GM19395 (cell line): ENCODE data around the gene RAB44.
A peak's percentile ranks its signal among the peaks of the same experiment; 100 is the strongest.

Experiments
- ATAC-seq: cut with Tn5 transposase; IDR thresholded peaks from one replicate; pipeline ENCODE4 v1.9.1; 2021; ENCODE audit warnings: mild to moderate bottlenecking, moderate library complexity; ENCODE audit not compliant: unreplicated experiment

The RAB44 gene

DNA sequence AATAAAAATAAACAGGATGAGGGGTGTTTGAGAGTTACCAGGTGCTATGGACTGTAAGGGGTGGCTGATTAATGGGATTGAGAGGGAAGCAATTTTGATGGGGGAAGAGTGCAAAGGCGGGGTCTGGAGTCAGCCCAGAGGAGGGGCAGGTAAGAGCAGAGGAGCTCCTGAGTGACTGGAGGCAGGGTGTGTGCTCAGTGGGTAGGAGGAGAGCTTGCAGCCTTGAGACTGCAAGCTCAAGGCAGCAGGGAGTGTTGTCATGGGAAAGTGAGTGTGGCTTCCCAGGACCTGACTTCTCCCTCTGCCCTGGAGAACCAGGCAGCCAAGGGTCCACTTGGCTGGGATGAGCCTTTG is 54.2 kb downstream of the RAB44 start:
- no peak for ATAC-seq

DNA sequence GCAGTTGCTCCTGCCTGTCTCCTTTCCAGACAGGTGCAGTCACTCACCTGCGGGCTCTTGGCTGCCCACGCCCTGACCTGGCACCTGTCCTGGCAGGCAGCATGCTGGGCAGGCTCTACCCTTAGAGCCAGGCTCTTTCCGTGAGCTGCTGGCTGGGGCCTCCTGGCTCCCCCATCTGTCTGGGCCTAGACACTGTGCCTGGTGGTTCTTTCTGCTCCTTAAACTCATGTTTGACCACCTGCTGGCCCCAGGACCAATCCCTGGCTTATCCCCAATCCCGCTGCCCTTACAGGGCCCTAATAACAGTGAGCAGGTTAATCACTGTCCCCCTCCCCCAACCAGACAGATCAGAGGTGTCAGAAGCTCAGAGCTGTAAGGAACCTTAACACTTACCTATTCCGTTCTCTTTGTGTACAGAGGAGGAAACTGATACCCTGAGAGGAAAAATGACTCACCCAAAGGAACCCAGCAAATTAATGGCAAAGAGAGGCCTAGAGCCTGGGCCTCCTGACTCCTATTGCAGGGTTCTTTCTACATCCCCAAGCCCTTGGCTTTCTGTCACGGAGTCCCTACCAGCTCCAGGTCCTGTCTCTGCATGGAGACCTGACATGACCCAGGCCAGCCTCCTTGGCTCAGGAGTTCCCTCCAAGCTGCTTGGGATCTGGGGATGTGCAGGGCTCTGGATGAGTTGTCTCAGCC is 54.7 kb downstream of the RAB44 start:
- no peak for ATAC-seq

DNA sequence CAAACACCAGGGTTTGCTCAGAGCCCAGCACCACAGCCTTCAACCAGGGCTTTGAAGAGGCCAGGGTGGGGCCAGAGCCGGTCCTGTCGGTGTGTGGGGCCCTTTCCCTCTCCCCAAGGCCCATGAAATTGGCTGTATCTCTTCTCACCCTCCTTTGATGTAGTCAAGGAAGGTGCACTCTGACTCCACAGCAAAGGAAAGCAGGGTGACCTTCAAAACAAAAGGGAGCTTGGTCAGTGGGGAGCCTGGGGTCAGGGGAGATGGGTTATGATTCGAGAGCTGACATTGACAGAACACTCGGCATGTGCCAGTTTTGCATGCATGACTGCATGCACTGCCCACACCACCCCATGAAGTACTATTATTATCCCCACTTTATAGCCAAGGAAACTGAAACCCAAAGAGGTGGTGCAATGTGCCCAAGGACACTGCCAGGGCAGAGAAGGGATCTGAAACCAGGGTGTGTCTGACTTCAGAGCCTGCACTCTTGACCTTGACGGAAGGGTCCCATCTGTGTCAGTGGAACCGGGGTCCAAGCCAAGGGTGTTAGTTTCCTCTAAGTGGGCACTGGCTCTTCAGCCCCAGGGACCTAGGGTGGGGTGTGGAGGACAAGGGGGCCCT is 55.4 kb downstream of the RAB44 start:
- ATAC-seq = no peak

DNA sequence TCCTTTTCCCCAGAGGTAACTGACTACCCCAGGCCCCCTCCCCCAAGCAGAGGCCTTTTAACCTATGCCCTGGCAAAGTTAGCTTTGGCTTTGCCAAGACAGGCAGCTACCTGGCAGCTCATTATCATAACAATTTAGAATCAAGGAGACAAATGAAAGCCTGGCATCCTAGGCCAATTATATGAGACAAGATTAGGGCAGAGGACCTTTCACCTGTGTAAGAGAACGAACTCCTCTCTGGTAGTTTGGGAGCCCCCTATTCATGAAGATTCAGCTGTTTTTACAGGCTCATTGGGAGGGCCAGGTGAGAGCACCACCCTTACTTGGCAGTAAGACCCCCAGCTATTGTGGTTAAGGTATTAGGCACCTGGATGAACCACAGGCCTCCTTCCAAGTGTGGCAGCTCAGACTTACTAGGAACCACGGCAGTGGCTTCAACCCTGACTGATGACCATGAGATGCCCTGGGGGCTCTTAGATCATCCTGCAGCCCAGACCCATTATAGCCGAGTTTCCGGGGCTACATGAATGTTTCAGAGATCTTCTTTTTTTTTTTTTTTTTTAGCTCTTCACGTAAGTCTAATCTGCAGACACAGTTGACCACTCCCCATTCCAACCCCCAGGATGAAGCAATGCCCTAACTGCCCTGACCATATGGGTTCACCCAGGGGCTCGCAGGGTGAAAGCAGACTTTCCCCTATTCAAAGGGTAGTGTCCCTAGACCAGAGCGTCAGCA is 56.2 kb downstream of the RAB44 start:
- no peak for ATAC-seq

DNA sequence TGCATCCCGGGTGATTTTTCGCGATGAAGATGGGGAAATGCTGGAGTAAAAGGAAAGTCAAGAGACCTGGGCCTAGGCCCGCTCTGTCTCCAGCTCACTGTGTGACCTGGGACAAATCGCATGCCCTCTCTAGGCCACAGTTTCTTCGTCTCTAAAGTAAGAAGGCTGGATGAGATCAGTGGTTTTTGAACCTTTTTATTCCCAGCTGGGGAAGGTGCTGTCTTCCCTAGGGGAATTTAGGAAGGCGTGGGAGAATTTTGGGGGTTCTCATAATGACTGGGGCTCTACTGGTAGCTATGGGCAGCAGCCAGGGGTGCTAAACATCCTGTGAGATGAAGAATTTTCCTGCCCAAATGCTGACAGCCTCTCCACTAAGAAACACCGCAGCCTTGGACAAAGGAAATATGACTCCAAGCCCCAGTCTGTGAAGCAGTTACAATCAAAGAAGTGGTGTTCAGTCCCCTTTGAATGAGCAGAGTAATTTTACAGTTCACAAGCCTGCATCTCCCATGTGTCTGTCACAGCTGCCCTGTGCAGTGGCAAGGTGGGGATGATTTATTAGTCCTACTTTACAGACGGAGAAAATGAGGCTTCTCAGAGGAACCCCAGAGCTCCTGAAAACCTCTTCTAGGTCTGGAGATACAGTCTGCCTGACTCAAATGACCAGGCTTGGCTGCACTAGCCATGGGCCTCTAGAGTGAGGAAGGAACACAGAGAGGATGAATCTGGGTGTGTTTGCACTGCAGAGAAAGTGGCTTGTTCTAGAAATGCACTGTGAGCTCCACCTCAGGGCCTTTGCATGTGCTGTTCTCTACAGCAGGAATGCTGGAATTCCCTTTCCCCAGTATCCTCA is 57.2 kb downstream of the RAB44 start:
- no peak for ATAC-seq

DNA sequence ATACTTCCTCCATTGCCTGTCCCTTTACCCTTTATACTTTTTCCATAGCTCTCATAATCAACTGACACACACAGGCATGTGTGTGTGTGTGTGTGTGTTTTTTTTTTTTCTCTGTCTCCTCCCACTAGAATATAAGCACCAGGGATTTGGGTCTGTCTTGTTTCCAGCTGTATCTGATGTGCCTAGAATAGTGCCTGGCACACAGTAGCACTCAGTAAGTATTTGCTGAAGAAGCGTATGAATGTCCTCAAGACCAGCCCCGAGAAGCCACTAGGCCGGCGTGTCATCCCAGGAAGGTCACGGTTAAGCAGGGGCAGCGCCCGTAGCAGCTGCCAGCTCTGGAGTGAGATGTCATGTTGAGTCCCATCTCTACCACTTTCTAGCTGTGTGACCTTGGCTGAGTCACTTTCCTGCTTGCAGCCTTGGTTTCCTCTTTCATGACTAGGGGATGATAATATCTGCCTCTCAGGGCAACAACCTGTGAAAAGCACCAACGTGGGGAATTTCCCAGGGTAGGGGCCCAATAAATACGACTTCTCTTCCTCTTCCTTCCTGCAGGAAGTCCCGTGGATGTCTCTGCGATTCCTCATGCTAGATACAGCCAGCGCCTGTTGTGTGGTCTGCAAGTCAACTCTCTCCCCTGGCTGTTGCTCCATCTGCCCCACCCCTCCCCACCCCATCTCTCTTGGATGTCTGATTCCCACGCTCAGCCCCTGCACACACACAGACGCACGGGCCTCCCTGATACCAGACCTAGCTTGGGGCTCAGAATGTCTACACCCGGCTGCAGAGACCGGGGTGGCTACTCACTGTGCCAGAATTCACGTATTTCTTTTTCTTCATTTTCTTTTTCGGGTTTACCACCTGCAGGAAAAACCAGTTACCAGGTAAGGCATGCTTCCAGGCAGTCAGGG is 58.1 kb downstream of the RAB44 start:
- ATAC-seq = peak; percentile 44

DNA sequence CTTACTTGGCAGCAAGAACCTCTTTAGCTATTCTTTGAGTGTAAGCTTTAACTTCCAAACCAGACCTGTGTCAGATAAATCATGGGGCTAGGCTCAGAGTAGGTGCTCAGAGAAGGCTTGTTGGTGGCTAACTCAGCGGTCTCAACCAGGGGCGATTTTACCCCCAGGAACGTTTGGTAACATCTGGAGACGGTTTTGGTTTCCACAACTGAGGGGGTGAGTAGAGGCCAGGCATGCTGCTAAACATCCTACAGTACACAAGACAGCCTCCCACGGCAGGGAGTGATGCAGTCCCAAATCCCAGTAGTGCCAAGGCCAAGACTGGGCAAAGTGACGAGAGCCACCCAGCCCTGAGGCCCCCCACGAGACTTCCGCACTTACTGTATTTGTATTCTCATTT is 59.2 kb downstream of the RAB44 start:
- ATAC-seq = no peak

DNA sequence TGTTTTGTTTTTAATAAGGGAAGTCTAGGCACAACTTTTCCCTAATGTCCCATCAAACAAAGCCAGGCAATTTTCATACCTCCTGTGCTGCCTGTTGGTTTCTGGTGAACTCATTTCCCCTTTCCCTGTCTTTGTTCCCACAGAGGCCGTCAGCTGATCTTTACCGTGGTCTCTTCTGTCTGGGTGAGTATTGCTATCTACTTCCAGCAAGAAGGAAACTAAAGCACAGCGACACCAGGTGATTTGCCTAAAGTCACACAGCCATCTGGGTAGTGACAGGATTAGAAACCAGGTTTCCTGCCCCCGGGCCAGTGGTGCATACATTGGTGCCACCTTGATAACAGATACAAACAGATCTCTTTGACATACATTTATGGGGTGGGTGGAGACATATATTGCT is 59.6 kb downstream of the RAB44 start:
- ATAC-seq = no peak

DNA sequence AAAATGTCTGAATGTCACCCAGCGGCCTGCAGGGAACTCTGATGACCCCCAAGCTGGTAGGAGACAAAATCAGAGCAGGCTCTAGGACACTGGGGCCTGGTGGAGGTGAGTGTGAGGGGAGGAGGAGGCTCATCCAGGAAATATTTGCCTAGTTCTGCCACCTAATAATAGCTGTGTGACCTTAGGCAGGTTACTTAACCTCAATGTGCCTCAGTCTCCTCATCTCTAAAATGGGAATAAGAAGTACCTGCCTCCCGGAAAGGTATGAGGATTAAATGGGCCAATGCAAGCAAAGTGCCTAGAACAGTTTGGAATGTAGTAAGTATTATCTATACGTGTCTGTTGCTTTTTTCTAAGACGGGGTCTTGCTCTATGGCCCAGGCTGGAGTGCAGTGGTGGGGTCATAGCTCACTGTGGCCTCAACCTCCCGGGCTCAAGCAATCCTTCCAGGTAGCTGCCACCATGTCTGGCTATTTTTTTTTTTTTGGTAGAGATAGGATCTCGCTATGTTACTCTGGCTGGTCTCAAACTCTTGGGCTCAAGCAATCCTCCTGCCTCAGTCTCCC is 60.4 kb downstream of the RAB44 start:
- no peak for ATAC-seq

DNA sequence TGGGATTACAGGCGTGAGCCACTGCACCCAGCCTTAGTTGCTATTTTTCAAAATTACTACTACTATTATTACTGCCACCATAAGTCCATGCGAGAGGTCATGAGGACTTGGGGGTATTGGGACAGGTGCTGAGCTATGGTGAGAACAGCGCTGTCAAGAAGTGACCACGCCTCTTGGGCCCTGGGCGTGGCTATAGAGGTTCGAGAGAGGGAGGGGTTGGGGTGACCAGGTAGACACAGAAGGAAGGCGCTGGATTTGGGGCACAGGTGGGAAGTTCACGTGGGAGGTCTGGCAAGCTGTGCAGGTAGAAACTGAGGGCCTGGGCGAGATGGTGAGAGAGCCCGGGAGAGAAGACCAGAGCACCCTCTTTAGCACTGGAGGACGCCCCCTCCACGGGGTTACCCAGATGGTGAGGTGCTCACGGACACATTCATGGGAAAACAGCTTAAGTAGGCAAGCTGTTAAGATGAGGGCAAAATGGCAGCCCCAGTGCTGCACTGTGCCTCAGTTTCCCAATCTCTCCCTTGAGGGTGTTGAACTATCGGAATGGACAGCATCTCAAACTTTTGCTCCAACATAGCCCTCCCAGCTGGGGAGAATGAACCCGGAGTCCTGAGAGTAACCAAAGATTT is 61.0 kb downstream of the RAB44 start:
- ATAC-seq = no peak

DNA sequence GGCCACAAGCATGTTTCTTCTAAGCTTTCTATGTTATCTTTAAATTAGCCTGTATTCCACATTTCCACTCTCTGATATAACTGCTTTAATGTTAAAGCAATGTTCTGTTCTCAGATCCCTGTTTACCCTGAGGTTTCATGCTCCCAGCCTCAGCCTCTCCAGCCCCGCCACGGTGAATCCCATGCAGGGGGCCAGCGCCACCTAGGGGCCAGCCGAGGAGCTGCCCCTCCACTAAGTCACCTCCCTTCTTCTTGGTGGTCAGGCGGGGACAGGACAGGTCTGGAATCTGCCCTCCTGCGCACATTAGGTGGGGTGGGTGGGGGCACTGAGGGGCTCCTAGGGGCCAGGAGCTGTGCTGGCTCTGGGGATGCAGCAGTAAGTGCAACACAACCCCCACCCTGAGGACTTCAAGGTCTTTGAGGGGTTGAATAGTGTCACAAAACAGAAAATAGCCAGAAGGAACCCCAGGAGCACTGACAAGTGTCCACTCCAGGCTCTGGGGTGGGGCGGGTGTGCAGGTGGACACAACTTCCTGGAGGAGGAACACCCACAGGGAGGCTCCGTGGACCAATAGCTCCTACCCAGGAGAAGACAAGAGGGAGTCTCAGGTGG is 61.6 kb downstream of the RAB44 start:
- ATAC-seq = no peak

DNA sequence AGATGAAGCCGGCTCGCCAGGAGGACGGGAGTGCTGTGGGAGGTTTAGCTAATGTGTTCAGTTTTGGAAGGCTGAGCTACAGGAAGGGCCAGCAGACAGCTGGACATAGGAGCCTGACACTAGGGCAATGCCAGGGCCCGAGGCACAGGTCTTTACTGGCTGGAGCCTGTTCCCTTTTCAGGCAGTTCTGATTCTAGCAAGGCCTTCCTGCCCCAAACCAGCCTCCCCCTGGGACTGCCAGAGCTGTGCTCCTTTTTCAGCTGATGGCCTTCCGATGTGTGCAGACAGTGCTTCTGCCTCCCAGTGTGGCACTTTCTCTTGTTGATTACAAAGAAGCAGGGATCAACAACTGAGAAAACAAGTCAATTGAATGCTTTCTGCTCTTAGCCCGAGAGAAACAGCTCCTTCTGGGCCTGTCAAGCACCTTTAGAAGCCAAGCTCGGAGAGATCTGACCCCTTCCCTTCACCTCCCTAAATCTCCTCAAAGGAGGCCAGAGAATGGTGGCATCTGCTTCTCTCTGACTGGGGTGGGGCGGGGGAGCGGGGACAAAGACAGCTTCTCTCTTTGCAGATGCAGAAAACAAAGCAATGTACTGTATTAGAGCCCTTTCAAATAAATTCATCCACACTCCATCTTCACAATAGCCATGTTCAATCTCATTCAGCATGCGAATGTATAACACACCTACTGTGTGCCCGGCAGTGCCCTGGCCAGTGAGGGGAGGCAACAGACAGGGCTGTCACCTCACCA is 63.2 kb downstream of the RAB44 start:
- ATAC-seq = no peak

DNA sequence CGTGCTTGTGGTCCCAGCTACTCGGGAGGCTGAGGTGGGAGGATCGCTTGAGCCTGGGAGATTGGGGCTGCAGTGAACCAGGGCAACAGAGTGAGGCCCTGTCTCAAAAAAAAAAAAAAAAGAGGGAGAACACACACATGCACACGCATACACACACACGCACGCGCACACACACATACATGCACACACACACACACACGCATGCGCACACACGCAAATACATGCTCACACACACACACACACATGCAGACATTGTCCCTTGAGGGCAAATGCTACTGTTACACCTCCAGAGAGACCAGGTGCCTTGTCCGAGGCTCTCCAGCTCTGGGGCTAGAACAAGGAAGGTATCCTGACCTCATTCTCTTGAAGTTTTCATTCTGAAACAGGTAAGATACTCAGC is 64.5 kb downstream of the RAB44 start:
- no peak for ATAC-seq

DNA sequence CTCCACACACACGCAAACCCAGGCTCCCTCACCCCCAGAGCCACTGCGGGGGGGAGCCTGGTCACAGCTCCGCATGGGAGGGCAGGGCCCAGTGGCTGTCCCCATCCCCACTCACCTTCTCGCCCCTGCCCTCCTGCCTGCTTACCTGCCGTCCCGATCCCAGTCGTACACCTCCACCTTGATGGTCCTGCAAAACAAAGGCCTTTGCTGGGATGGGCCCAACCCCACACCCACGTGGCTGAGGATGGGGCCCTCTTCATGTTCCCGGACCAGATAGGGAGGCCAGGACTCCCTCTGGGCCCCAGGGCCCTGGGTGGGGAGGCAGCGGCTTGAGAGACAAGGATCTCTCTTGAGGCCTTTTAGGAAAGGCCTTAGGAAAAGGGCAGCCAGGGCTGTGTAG is 67.6 kb downstream of the RAB44 start:
- ATAC-seq = no peak

DNA sequence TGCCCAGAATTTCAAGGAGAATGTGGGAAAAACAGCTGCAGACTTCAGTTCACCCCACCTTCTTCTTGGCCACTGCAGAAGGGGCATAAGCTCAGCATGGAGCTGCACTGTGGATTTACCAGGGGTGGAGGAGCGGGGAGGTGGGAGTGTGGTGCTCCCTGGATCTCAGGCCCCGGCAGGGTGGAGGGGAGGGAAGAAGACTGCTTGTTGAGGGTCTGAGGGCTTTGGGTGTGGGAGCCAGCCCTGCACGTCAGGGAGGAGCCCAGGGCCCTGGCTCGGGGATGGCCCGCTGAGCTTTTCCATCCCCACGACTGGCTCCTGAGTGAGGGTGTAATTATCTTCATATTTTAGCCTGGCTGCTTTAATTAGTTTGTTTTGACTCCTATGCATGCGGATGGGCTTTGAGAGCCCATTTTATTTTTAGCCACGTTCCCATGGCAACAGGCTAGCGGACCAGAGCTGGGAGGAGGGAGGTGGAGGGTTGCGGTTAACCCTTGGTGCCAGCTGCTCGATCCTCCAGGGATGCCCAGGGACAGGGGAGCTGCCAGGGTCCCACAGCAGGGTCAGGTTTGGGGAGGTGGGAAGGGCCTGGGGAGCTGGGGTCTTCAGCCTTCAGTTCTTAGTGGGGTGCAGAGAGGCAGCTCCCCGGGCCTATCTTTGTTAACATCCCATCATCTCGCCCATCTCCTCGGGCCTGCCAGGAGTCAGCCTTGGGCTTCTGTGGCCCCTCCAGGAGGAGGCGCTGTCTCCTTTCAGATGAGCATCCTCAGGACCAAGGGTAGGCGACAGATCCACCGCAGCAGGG is 68.2 kb downstream of the RAB44 start:
- peak; percentile 77 for ATAC-seq

DNA sequence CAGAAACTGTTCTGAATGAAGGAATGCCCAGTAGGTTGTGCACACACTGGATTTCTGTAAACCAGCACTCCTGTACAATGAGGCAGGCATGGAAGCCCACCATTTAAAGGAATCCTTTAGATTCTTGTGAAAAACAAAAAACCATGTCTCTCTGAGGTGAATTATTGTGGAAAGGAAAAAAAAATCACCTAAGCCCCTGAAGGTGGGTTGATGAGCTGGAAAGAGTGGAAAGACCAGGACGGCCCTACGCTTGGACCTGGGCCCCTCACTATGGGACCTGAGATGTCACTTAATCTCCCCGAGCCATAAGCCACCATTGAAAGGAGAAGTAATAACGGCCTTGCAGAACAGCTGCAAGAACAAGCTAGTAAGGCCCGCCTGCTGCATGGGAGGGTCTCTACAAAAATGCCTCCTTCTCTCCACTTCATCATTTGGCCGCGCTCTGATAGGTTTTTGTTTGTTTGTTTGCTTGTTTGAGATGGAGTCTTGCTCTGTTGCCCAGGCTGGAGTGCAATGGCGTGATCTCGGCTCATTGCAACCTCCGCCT is 68.8 kb downstream of the RAB44 start:
- no peak for ATAC-seq

DNA sequence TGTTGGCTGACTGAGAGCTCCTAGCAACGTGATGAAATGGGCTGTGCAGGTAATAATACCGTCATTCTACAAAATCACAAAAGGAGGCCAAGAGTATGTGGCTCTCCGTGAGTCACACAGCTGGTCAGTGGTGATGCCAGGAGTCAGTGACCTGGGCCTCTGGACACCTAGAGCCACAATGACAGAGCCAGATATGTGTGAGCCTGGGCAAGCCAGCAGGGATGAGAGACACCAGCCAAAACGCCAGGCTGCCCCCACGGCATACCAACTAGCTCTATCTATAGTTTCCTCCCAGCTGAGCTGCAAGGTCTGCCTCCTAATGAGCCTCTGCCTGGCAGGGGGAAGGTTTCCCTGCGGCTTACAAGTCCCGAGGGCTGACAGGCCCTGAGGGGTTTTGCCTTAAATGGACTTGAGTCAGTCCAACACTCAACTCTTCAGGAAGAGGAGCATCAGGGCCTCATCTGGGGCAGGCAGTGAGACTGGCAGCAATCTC is 71.6 kb downstream of the RAB44 start:
- no peak for ATAC-seq
